NAMALWA (cell line): ENCODE results near the gene NHERF1.

Experiments used
- DNase-seq: peaks from one replicate; pipeline ENCODE4 v3.0.0-alpha.2; 2015; ENCODE audit warnings: low spot score

NHERF1 gene

GRCh38 chr17:74748529-74749278 is at the start of gene NHERF1:
NHERF1 (plus strand) TSS chr17:74748628; CDS start chr17:74748847, 219 bp downstream.
- peak; percentile 96 for DNase-seq

GRCh38 chr17:74699236-74699635 is 49.2 kb upstream of the NHERF1 start:
- DNase-seq, result no peak

GRCh38 chr17:74702116-74702871 is 46.1 kb upstream of the NHERF1 start:
- DNase-seq, result no peak

DNA sequence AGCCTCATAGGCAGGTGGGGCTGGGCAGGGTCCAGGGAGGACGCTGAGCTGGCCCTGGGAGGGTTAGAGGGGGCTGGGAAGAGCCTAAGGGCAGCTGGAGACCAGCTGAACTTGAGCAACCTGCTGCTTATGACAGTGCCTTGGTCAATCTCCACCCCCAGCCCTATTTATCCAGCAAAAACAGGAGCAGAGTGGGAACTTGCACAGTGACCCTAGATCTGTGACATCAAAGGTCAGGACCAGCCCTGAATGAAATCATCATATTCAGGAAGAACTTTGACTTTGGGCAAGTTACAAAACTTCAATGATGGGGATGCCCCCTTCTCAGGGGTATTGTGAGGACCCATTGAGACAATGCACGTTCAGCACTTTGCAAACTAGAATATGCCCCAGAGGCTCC is 45.1 kb upstream of the NHERF1 start:
- DNase-seq, result no peak

- no peak for DNase-seq
Observed at GRCh38 chr17:74704544-74704943, 43.9 kb upstream of the NHERF1 start.

DNA sequence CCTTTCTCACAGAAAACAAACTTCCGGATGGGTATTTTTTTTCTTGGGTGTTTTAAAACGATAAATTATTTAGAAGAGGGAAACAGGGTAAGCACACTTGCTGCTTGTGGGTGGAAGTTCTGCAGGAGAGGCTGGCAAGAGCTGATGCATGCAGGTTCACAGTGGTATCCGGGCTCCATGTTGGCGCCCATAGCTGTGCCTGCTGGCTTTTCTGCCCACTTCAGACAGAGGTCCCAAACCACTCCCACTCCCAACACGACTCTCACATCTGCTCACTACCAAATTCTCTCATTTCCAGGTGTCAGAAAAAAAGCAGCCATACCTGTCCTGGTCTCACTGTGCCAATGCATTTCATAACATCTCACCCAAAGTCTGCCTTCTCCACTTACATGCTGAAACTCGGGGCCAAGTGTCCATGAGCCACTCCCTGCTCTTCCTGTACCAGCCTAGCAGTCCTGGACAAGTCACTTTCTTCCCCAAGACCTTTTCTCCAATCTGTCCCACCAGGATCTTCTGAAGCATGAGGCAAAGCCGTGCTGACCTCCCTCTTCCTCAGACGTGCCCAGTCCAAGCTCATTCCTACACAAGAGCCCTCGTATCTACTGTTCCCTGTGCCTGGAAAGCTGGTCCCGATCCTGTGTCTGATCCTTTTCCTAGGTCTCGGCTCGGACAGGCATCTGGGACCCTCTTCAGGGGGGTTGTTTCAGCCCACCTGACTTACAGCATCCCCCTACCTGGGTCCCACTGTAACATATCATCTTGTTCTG is 37.2 kb upstream of the NHERF1 start:
- no peak for DNase-seq

GRCh38 chr17:74712301-74712700 is 36.1 kb upstream of the NHERF1 start:
- DNase-seq, result no peak

DNA sequence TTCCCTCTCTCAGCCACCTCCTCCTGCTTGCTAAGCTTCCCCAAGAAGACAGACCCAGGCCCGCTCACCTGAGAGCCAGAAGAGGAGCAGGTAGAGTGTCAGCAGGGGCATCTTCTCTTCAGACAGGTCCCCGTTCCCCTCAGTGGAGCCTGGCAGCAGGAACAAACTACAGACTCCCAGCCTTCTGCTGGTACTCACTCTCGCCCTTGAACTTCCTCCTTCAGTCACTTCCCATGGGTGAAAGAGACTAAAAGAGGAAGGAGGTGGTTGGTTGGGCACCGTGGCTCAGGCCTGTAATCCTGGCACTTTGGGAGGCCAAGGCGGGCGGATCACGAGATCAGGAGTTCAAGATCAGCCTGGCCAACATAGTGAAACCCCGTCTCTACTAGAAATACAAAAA is 35.7 kb upstream of the NHERF1 start, which contains the start of gene CD300LF:
CD300LF (minus strand) TSS at position 168 of the 400 bp plus-strand sequence; CDS start at position 111, 57 bp downstream.
- DNase-seq, result no peak

DNA sequence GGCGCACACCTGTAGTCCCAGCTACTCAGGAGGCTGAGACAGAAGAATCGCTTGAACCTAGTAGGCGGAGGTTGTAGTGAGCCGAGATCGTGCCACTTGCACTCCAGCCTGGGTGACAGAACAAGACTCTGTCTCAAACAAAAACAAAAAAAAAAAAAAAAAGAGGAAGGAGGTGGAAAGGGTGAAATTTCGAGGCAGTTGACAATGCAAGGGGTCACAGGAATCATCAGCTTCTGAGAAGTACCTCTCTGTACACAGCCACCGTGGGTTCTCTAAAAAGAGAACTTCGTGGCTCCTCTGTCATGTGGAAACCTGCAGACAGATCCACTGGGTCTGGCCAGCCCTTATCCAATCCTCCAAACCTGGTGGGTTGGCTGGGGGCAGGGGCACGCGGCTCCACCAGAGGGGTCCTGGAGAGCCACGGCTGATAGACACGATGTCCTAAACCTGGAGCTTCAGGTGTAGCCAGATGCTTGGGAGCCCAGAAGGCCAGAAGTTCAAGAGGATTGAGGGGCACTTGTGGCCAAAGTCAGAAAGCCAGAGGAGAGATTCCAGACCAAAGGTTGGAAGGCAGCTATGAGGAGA is 35.2 kb upstream of the NHERF1 start:
- no peak for DNase-seq

GRCh38 chr17:74715144-74715543 is 33.3 kb upstream of the NHERF1 start:
- DNase-seq, result no peak

DNA sequence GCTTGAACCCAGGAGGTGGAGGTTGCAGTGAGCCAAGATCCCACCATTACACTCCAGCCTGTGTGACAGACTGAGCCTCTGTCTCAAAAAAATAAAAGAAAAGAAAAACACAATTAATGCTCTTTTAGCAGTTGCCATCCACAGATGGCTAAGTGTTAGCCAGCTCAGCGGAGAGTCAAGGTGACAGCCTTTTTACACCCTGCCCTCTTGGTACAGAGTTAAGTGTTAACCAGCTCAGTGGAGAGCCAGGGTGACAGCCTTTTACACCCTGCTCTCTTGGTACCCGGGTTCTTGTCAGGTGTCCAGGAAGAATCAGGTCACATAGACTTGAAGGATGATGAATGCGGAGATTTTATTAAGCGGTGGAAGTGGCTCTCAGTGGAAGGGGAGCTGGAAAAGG is 27.9 kb upstream of the NHERF1 start:
- no peak for DNase-seq

GRCh38 chr17:74722782-74723181 is 25.6 kb upstream of the NHERF1 start:
- DNase-seq, result no peak

GRCh38 chr17:74723891-74724290 is 24.5 kb upstream of the NHERF1 start:
- no peak for DNase-seq

GRCh38 chr17:74725111-74725510 is 23.3 kb upstream of the NHERF1 start:
- no peak for DNase-seq

- DNase-seq, result no peak
Observed at GRCh38 chr17:74728033-74728701, 20.3 kb upstream of the NHERF1 start.

DNA sequence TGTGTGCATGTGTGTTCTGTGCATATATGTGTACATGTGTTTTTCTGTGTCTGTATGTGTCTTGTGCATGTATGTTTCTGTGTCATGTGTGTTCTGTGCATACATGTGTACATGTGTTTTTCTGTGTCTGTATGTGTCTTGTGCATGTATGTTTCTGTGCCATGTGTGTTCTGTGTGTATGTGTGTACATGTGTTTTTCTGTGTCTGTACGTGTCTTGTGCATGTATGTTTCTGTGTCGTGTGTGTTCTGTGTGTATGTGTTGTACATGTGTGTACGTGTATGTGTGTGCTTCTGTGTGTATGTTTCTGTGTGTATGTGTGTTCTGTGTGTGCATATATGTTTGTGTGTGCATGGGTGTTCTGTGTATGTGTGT is 19.7 kb upstream of the NHERF1 start:
- DNase-seq, result no peak

DNA sequence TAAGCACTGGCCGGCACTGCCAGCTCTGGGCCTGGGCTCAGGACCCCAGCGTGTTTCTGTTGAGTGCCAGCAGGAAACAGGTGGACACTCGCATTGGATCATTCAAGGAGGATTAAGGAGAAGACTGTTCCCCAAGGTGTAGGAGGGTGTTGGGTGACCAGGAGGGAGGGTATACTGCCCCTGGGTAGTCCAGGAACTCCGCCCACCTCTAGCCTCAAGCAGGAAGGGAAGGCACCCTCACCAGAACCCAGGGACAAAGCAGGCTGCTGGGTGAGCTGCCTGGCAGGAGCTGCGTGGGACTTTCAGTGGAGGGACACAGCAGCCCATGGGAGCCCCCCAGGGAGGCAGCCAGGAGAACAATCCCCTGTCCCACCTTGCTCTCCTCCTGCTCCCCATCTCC is 19.1 kb upstream of the NHERF1 start:
- no peak for DNase-seq

GRCh38 chr17:74729866-74730265 is 18.6 kb upstream of the NHERF1 start:
- no peak for DNase-seq

DNA sequence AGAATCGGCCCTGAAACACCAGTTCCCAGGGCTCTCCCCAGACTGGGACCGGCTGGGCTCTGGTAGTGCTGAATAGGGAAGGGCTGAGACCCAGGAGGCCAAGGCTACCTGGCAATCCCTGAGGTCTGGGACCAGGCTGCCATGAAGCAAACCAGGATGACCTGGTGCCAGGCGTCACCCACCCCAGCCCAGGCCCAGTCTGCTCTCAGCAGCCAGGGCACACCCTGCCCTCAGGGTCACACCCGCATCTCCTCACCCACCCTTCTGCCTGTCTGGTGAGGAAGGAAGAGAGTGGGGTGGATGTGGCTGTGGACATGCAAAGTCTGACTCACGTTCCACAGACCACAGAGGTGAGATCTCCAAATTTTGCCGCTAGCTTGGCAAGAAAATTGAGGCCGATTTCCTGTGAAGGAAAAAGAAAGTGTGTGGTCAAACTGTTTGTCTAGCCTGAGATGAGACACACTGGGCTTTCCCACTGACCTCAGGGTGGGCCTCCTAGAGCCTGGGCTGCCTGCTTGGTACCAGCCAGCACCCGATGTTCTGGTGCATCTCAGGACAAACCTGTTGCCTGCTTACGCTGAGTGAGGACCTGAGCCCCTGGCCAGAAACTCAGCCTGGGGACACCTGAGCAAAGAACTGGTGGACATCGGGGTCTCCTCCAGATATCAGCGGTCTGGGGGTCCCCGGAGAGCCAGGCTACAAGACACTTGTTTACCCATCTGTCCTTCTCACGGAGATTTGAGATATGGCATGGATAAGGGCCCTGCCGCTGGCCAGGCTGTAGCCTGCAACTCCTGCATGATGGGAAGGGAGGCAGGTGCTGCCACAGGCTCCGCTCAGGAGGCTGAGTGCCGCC is 17.7 kb upstream of the NHERF1 start:
- no peak for DNase-seq

GRCh38 chr17:74731347-74731605 is 17.2 kb upstream of the NHERF1 start:
- no peak for DNase-seq
